ENCODE results near the gene TRIM49B.
"Not testable (repeated sequence)": the region's sequence is repeated elsewhere in the genome, so short reads cannot be mapped to it uniquely, and the experiment has no call there.

TRIM49B gene, protein sequence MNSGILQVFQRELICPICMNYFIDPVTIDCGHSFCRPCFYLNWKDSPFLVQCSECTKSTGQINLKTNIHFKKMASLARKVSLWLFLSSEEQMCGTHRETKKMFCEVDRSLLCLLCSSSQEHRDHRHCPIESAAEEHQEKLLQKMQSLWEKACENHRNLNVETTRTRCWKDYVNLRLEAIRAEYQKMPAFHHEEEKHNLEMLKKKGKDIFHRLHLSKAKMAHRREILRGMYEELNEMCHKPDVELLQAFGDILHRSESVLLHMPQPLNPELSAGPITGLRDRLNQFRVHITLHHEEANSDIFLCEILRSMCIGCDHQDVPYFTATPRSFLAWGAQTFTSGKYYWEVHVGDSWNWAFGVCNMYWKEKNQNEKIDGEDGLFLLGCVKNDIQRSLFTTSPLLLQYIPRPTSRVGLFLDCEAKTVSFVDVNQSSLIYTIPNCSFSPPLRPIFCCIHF

DNA sequence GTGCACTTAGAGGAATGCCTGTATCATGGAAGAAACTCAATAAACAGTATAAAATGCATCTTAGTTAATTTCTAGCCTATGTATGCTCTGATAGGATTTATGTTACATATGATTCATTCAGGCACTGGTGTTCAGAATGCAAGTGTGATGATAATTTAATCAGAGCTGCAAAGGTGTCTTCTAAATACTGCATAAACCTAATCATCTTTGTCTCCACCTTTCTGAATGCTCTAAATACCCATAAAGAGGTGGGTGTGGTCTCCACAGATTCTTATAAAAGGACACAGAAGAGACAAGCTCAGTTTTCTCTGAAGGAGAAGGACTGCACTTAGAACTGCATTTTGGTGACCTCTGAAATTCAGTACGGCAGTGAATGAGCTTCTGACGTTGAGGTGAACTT is at the start of gene TRIM49B:
TRIM49B (plus strand) TSS at position 301 of the 400 bp plus-strand sequence. CDS start 2,777 bp downstream, outside the sequence.
- not testable (repeated sequence) for DNase-seq (ENCODE audit: low read depth)

DNA sequence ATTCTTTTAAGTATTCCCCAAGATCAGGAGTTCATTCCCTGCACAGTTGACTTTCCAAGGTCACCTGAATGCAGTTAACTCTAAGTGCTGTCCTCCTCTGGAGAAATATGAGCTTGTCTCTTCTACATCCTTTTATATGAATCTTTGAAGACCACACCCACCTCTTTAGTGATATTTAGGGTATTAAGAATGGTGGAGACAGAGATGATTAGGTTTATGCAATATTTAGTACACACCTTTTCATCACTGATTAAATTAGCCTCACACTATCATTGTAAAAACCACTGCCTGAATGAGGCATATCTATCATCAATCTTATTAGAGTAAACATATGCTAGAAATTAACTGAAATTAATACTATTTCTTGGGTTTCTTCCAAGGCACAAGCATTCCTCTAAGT is 44.8 kb upstream of the TRIM49B start, which contains the start of gene TRIM51G:
TRIM51G (minus strand) TSS at position 101 of the 400 bp plus-strand sequence. CDS start 2,190 bp downstream, outside the sequence.
- DNase-seq (ENCODE audit: low read depth): not testable (repeated sequence)

DNA sequence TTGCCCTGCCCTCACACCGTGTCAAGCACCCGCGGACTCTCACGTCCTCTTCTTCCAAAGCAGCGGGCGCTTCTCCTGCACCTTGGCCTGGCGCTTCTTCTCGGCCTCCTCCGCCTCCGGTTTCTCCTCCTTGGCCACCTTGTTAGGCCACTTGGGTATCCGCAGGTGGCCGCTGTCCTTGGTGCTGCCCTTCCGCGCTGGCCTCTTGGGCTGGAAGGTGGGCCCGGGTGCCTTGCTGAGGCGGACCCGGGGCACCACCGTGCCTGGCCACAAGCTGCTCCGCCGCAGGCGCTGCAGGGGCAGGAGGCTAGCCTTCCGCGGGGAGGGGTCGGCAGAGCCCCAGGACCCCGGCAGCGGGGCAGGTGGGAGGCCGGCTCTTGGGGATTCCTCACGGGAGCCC is 19.6 kb downstream of the TRIM49B start:
- not testable (repeated sequence) for DNase-seq (ENCODE audit: low read depth)

DNA sequence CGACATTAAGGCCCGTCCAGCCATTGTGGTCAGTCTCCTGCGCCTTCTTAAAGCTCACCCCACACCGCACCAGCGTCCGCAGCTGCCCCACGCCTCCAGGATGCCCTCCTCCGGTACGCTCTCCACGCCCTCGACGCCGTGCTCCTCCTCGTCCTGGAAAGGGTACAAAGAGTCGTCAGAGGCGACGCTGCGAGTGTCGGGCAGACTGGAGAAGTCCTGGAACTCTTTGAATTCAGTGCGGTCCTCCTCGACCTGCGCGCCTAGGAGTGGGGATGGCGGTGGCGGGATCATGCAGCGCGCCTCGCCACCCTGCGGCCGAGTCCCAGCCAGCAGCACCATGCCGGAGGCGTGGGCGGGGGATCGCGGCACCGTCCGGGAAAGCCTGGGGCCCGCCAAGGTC is 21.2 kb downstream of the TRIM49B start:
- not testable (repeated sequence) for DNase-seq (ENCODE audit: low read depth)

DNA sequence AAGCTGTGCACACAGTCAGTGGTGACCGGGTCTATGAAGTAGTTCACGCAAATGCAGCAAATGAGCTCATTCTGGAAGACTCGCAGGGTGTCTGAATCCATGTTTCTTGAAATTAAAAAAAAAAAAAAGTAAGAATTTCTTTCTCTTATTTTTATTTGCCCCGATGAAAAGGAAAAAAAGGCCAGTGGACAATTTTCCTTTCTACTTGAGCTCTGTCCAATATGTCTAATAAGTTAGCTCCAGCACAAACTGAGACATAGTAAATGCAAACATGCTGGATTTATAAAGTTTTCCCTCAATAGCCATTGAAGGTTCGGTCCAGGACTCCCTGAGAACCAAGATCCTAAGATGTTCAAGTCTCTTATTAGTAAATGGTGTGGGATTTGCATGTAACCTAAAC is 30.4 kb downstream of the TRIM49B start, which contains the start of gene TRIM64C:
TRIM64C (minus strand) TSS at position 101 of the 400 bp plus-strand sequence; CDS start at position 101, 0 bp downstream.
- DNase-seq (ENCODE audit: low read depth): not testable (repeated sequence)

DNA sequence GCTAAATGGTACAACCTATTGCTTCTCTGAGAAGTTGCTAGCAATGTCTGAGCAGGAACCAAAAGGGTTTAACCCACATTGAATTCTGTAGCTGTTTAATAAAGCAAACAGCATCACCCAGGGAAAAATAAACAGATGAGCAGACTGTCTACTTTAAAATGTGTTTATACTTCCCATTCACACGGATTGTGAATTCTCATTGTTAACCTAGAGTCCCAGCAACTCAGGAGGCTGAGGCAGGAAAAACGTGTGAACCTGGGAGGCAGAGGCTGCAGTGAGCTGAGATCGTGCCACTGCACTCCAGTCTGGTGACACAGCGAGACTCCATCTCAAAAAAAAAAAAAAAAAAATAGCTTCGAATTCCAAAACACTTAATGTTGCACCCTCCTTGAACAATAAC is 41.3 kb downstream of the TRIM49B start:
- not testable (repeated sequence) for DNase-seq (ENCODE audit: low read depth)
